DMS53 treated with DMSO at 0.1 percent for 48 hours (cell line): ENCODE measurements around the gene MLIP.
"Not testable (repeated sequence)": the region's sequence is repeated elsewhere in the genome, so short reads cannot be mapped to it uniquely, and the experiment has no call there.

Experiments used
- DNase-seq: peaks from one replicate; lab custom pipeline; 2025; ENCODE audit not compliant: unreplicated experiment; lab: John Stamatoyannopoulos, UW

Gene MLIP

GRCh38 chr6:54111341-54112045 lies at the start of gene MLIP:
MLIP (plus strand) TSS chr6:54111443; CDS start chr6:54111480, 37 bp downstream.
- no peak for DNase-seq

DNA sequence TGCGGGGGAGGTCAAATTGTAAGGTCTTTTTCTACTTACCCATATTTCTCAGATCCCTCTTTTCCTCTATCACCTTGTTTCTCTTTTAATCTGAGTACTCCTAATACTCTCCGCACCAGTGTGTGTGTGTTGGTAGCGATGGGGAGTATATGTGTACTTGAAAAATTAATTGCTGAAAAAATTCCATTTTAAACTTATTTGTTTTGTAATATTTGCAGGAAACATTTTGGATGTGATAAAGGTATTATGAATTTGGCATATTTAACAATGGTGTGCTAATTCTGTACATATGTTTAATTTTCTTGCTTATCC lies 48.1 kb upstream of the MLIP start:
- DNase-seq, result no peak

GRCh38 chr6:54068694-54069093 lies 42.5 kb upstream of the MLIP start:
- no peak for DNase-seq

GRCh38 chr6:54070025-54070424 lies 41.2 kb upstream of the MLIP start:
- no peak for DNase-seq

- no peak for DNase-seq
These were observed 39.4 kb upstream of the MLIP start for GRCh38 chr6:54071821-54072340.

DNA sequence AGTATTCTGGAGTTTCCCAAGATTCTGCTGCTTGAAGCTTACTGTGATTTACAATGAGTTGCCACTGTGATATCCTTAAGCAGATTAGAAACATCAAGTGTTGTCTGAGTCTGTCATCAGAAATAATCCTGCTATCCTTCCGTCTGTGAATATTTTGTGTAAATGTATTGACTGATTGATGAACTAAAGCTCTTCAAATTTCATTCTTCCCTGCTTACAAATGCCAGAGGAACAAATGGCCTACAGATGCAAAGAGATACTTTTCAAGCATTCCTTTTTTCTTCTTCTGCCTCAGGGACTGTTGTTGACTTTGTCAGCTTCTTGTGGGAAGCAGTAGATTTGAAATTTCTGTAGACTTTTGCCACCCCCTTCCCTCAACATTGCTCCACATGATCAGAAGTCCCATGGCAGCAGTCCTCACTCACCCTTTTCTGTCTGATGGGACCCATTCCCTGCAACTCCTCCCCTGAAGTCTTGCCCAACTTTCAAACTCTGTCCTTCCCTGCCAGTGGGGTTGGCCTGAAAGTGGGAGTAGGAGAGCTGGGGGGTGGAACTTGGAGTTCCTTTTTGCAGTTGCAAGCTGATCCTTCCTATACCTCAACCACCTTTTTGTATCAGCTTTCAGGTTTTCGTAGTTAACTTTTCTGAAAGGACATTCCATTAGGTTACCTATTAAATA lies 38.5 kb upstream of the MLIP start:
- no peak for DNase-seq

DNA sequence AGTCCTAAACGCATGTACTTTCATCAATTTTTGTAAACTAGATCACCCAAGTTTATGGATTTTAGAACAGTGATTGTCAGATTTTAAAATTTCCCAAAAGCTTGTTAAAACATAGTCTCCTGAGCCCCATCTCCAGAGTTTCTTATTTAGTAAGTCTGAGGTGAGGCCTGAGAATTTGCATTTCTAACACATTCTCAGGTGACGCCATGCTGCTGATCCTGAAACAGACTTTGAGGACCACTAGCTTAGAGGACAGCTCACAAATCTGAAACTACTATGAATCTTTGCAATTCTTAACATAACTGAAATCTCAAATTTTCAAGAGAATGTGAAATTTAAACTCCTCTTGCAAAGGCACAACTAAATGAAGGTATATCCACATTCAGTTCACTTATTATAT lies 37.8 kb upstream of the MLIP start:
- no peak for DNase-seq

GRCh38 chr6:54074109-54074508 lies 37.1 kb upstream of the MLIP start:
- DNase-seq, result no peak

- no peak for DNase-seq
These were observed 36.6 kb upstream of the MLIP start for GRCh38 chr6:54074578-54075195.

GRCh38 chr6:54076159-54076789 lies 35.0 kb upstream of the MLIP start:
- no peak for DNase-seq

- DNase-seq, result not testable (repeated sequence)
These were observed 29.7 kb upstream of the MLIP start for GRCh38 chr6:54081499-54081898.

- DNase-seq, result no peak
These were observed 28.0 kb upstream of the MLIP start for GRCh38 chr6:54083287-54083686.

GRCh38 chr6:54084231-54084630 lies 27.0 kb upstream of the MLIP start:
- DNase-seq, result no peak

DNA sequence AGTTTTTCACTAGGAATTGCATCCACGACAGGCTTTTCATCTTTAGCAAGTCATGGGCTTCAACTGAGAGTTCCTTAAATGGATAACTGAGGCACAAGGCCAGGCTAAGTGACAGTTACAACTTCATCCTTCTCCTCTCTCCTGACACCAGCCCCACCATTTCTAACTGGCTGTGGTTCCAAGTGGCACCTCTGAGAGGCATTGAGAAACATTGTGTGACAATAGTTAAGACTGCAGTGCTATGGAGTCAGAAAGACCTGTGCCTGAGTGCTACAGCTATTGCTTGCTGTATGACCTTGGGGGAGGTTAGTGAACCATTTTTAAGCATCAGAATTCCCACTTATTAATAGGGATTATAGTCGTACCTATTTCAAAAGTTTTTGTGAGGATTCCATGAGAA lies 26.2 kb upstream of the MLIP start:
- DNase-seq, result no peak

DNA sequence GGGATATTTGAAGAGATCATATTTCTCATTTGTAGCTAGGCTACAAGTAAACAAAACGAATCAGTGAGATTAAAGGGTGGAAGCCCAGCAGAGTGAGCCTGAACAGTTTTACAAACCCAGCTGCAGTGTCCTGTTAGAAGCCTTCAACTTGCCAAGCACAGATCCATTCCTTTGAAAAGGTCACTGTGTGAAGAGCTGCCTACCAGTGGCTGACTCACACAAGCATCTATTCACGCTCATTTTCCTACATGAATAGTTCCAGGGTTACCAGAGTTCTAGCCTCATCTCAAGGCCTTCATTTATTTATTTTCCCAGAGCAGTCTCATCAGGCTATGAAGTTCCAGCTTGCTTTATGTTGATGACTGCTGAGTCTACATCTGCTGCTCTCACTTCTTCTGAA lies 25.7 kb upstream of the MLIP start:
- no peak for DNase-seq

- DNase-seq, result no peak
These were observed 24.8 kb upstream of the MLIP start for GRCh38 chr6:54086439-54086838.

GRCh38 chr6:54087721-54088120 lies 23.5 kb upstream of the MLIP start:
- no peak for DNase-seq

DNA sequence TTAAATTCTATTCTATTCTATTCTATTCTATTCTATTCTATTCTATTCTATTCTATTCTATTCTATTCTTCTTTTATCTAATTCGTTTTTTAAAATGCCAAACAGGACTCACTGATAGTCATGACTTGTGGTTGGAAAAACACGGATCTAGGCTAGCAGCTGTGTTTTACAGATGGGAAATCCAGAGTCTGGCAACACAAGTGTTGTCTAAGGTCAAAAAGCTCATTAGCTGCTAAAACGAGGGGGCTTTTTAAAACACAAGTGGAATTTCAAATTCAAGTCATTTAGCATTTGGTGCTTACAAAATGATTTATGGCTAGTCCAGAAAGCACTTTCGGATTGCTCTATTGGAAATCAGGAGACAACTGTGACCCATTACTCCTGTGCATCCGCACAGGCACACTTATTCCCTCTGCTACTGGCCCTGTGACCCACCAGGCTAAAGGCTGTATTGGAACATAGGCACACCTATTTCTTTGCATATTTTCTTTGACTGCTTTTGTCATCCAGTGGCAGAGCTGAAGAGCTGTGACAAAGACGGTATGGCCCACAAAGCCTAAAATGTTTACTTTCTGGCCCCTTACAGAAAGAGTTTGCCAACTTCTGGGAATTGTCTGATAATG lies 17.8 kb upstream of the MLIP start:
- no peak for DNase-seq

DNA sequence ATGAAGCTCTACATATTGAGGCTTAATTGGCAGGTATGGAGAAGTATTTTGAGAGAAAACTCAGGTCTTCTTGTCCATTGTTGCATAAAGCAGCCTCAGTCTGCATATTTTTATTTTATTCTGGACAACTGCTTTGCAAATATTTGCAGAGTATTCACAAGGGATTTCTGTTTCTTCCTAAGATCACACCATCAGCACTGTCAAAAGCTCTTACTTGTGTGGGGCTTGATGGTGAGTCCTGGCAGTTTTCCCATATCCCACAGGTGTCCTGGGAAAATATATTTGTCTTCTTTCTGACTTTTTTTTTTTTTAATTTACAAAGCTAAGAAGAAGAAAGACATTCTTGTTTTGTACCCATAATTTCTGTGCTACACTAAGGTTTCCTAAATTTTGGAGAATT lies 16.9 kb upstream of the MLIP start:
- no peak for DNase-seq

DNA sequence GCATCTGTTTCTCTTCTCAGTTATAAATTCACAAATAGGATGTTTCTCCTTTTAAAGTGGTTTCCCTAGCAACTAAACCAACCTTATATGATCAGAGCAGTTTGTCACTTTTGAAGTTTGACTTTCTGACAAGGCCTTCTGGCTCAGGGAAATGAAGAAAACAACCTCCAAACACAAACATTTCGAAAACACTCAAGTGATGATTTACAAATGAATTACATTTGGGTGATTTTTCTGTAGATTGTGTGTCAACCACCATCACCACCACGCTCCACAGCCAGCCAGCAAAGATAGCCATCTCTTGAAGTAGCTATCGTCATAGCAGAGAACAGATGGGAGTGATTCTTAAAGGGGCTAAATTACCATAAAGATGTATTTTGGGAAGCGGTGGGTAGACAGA lies 16.5 kb upstream of the MLIP start:
- no peak for DNase-seq

GRCh38 chr6:54095723-54096122 lies 15.5 kb upstream of the MLIP start:
- no peak for DNase-seq
